NCI-H2081 (cell line): ENCODE results near the gene PYDC1.

Experiments used
- DNase-seq, 2 experiments: peaks; one replicate each; lab custom pipeline; 2025; lab: John Stamatoyannopoulos, UW

PYDC1 gene

DNA sequence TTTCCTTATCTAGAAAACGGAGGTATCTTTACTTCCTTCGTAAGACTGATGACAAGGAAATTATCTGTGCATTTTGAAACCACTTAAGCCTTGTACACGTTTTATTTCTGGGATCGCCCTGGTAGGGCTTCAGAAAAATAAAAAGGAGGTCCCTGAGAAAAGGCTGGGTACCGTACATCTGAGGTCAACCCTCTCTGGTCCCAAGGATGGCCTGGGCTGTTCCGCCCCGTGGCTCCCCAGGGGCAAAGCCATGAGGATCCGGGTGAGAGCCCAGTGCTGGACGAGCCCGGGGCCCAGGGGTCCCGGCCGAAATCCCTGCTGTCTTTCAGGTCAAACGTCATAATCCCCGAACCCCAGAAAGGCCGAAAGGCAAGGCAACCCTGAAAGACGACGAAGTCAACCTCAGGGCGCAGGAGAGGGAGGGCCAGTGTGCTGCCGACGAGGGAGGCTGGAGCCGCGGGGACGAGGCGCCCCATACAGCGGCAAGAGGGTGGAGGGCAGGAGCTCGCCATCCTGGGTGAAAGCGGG lies 37.7 kb downstream of the PYDC1 start:
- no peak for DNase-seq

DNA sequence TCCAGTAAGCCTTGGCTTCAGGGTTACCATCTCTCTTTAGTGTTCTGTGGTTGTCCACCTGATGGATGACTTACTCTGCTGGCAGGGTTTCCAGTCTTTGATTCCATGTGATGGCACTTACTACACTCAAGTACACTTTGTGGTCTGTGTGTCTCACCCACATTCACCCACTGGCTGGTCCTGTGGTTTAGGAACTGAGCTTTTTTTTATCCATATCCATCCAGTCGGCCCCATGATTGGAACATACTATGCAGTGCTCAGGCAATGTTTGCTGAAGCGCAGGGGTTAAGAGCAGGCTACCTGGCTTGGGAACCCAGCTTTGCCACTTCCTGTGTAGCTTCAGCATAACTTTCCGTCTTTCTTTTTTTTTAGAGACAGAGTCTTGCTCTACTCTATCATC lies 39.8 kb downstream of the PYDC1 start:
- DNase-seq: no peak

DNA sequence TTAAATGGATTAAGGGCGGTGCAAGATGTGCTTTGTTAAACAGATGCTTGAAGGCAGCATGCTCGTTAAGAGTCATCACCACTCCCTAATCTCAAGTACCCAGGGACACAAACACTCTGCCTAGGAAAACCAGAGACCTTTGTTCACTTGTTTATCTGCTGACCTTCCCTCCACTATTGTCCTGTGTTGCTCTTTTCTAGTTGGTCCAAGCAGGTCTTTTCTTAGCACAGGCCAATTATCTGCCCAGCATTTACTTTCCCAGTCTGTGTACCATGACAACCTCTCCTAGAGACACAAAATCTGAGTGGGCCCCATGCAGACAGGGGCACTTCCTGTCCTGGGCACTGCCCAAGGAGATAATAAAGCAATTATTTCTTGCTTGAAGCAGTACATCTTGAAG lies 46.9 kb downstream of the PYDC1 start:
- DNase-seq: peak in 1 of 2 experiments; percentile 11

DNA sequence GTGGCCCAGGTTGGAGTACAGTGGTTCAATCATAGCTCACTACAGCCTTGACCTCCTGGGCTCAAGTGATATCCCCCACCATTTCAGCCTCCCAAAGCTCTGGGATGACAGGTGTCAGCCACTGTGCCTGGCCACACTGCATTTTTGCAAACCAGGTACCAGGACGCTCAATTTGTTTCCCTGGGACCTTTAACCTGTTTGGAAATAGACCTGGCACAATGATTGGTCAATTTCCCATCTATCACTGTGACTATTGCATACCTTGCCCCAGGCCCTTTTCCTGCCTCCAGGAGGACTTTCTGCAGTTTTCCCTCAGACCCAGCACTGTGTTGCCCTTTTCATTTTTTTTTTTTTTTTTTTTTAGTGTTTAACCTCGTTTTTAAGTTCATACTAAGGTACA lies 48.1 kb downstream of the PYDC1 start:
- no peak for DNase-seq

DNA sequence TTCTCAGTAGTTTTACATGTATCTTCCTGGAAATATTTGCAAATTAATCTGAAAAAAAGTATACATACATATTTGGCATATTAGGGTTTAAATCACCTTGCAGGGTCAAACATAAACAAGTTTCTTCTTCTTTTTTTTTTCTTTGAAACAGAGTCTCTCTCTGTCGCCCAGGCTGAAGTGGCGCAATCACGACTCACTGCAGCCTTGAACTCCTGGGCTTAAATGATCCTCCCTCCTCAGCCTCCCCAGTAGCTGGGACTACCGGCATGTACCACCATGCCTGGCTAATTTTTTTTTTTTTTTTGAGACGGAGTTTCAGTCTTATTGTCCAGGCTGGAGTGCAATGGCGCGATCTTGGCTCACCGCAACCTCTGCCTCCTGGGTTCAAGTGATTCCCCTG lies 49.6 kb downstream of the PYDC1 start:
- no peak for DNase-seq
